HG03196 (cell line): ENCODE results near the gene ACSS3.
"Not testable (repeated sequence)": the region's sequence is repeated elsewhere in the genome, so short reads cannot be mapped to it uniquely, and the experiment has no call there.

Experiments
- ATAC-seq: cut with Tn5 transposase; IDR thresholded peaks from one replicate; pipeline ENCODE4 v1.9.1; 2021; ENCODE audit not compliant: unreplicated experiment

ACSS3 gene

GRCh38 chr12:81166790-81167189, 88.9 kb downstream of the ACSS3 start:
- ATAC-seq = no peak

GRCh38 chr12:81167694-81168093, 89.8 kb downstream of the ACSS3 start:
- ATAC-seq = no peak

- ATAC-seq = no peak
Observed at GRCh38 chr12:81168445-81168844, 90.6 kb downstream of the ACSS3 start.

GRCh38 chr12:81170072-81170471, 92.2 kb downstream of the ACSS3 start:
- no peak for ATAC-seq

GRCh38 chr12:81172851-81173250, 95.0 kb downstream of the ACSS3 start:
- ATAC-seq = no peak

GRCh38 chr12:81174664-81175063, 96.8 kb downstream of the ACSS3 start:
- ATAC-seq = no peak

- no peak for ATAC-seq
Observed at GRCh38 chr12:81176796-81177195, 98.9 kb downstream of the ACSS3 start.

- ATAC-seq = no peak
Observed at GRCh38 chr12:81181691-81182090, 103.8 kb downstream of the ACSS3 start.

GRCh38 chr12:81187686-81188085, 109.8 kb downstream of the ACSS3 start:
- no peak for ATAC-seq

GRCh38 chr12:81196595-81196994, 118.7 kb downstream of the ACSS3 start:
- ATAC-seq = no peak

- not testable (repeated sequence) for ATAC-seq
Observed at GRCh38 chr12:81200561-81200960, 122.7 kb downstream of the ACSS3 start.

- no peak for ATAC-seq
Observed at GRCh38 chr12:81203671-81204204, 125.9 kb downstream of the ACSS3 start.

GRCh38 chr12:81205416-81205815, 127.5 kb downstream of the ACSS3 start:
- ATAC-seq = no peak

GRCh38 chr12:81206429-81206828, 128.6 kb downstream of the ACSS3 start:
- no peak for ATAC-seq

GRCh38 chr12:81207173-81207572, 129.3 kb downstream of the ACSS3 start:
- ATAC-seq = no peak

- ATAC-seq = no peak
Observed at GRCh38 chr12:81207664-81208063, 129.8 kb downstream of the ACSS3 start.

GRCh38 chr12:81208187-81208911, 130.5 kb downstream of the ACSS3 start:
- ATAC-seq = no peak

GRCh38 chr12:81209012-81209411, 131.1 kb downstream of the ACSS3 start:
- no peak for ATAC-seq

GRCh38 chr12:81209772-81210225, 131.9 kb downstream of the ACSS3 start:
- ATAC-seq = not testable (repeated sequence)

GRCh38 chr12:81211306-81211705, 133.4 kb downstream of the ACSS3 start:
- ATAC-seq = no peak

GRCh38 chr12:81212996-81213696, 135.3 kb downstream of the ACSS3 start:
- ATAC-seq = no peak

- no peak for ATAC-seq
Observed at GRCh38 chr12:81216739-81217138, 138.9 kb downstream of the ACSS3 start.
